Central memory CD8-positive, alpha-beta T cell (primary cell): ENCODE measurements around the gene EIPR1.
A peak's percentile ranks its signal among the peaks of the same experiment; 100 is the strongest.
"Not testable (repeated sequence)": the region's sequence is repeated elsewhere in the genome, so short reads cannot be mapped to it uniquely, and the experiment has no call there.

Experiments
- ATAC-seq: fragments of 150-1000 bp; cut with Tn5 transposase; replicated peaks from 2 replicates; pipeline ENCODE4 v1.10.0; 2022; ENCODE audit warnings: mild to moderate bottlenecking, moderate FRiP score, moderate number of reproducible peaks; ENCODE audit not compliant: poor library complexity, severe bottlenecking; ENCODE audit errors: extremely low read depth
- DNase-seq, 2 donors: peaks; one replicate each; pipeline ENCODE4 v3.0.0; 2021; ENCODE audit warnings: low spot score in 2 of 2
- H3K27ac Mint-ChIP-seq: one replicate; pipeline ENCODE4 v1.8.0; 2022; ENCODE audit warnings: low read depth, mild to moderate bottlenecking, moderate library complexity, mixed read lengths
- H3K27me3 Mint-ChIP-seq: one replicate; pipeline ENCODE4 v1.8.0; 2022; ENCODE audit warnings: mixed read lengths
- H3K36me3 Mint-ChIP-seq: one replicate; pipeline ENCODE4 v1.8.0; 2022; ENCODE audit warnings: mild to moderate bottlenecking, moderate library complexity, mixed read lengths; ENCODE audit not compliant: insufficient read depth
- H3K4me1 Mint-ChIP-seq: one replicate; pipeline ENCODE4 v1.8.0; 2022; ENCODE audit warnings: mixed read lengths
- H3K4me3 Mint-ChIP-seq: one replicate; pipeline ENCODE4 v1.8.0; 2022; ENCODE audit warnings: mild to moderate bottlenecking, moderate library complexity, mixed read lengths
- H3K9me3 Mint-ChIP-seq: one replicate; pipeline ENCODE4 v1.8.0; 2022; ENCODE audit warnings: mixed read lengths

EIPR1 gene

DNA sequence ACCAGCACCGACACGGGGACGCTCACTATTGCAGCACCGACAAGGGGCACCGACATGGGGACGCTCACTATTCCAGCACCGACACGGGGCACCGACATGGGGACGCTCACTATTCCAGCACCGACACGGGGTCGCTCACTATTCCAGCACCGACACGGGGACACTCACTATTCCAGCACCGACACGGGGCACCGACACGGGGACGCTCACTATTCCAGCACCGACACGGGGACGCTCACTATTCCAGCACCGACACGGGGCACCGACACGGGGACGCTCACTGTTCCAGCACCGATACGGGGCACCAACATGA, 196.8 kb downstream of the EIPR1 start:
- H3K36me3 Mint-ChIP-seq, H3K9me3 Mint-ChIP-seq: not testable (repeated sequence)
- peak overlapping the region; percentile 2 for H3K27ac Mint-ChIP-seq

DNA sequence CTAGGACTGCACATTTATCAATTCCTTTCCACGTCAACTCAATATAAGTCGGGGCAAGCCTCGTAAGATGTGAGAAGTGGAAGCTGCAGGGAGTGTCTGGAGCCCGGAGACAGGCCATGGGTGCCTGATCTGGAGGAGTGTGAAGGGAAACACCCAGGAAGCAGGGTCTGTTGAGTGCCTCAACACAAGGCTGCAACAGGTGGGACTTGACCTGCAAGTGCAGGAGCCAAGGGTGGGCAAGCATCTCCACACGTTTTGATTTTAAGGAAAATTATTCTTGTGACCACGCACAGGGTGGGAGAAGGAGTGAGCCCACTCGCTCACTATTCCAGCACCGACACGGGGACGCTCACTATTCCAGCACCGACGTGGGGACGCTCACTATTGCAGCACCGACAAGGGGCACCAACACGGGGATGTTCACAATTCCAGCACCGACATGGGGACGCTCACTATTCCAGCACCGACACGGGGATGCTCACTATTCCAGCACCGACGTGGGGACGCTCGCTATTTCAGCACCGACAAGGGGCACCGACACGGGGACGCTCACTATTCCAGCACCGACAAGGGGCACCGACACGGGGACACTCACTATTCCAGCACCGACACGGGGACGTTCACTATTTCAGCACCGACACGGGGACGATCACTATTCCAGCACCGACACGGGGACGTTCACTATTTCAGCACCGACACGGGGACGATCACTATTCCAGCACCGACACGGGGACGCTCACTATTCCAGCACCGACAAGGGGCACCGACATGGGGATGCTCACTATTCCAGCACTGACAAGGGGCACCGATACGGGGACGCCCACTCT, 197.3 kb downstream of the EIPR1 start:
- Mint-ChIP-seq H3K27me3 (no peaks in the 10 kb centered on the region), H3K4me1 (no peaks in the 10 kb centered on the region), H3K27ac (peak overlapping the region; percentile 2), H3K4me3 (no peak overlapping the region), H3K9me3 (no peaks in the 10 kb centered on the region), H3K36me3 (peaks cover 2% of the 10 kb centered on the region)
- DNase-seq, result no peak
- ATAC-seq, result peak; percentile 21

More for the DNA sequence above, 196.8 kb downstream of the EIPR1 start:
- H3K4me1 Mint-ChIP-seq, H3K4me3 Mint-ChIP-seq, H3K27me3 Mint-ChIP-seq, DNase-seq: not testable (repeated sequence)
- ATAC-seq, result peak; percentile 20

- Mint-ChIP-seq H3K4me1 (no peaks in the 10 kb centered on the region), H3K27ac (no peak overlapping the region), H3K36me3 (peaks cover 2% of the 10 kb centered on the region), H3K9me3 (no peaks in the 10 kb centered on the region), H3K27me3 (no peaks in the 10 kb centered on the region), H3K4me3 (no peak overlapping the region)
- DNase-seq (no peak), ATAC-seq (no peak)
These were observed 198.0 kb downstream of the EIPR1 start for GRCh38 chr2:3179626-3180025.

- Mint-ChIP-seq H3K4me3 (no peak overlapping the region), H3K27ac (no peak overlapping the region), H3K9me3 (no peaks in the 10 kb centered on the region), H3K4me1 (no peaks in the 10 kb centered on the region), H3K27me3 (no peaks in the 10 kb centered on the region), H3K36me3 (peaks cover 2% of the 10 kb centered on the region)
- ATAC-seq (no peak), DNase-seq (no peak)
These were observed 198.4 kb downstream of the EIPR1 start for GRCh38 chr2:3179208-3179607.

DNA sequence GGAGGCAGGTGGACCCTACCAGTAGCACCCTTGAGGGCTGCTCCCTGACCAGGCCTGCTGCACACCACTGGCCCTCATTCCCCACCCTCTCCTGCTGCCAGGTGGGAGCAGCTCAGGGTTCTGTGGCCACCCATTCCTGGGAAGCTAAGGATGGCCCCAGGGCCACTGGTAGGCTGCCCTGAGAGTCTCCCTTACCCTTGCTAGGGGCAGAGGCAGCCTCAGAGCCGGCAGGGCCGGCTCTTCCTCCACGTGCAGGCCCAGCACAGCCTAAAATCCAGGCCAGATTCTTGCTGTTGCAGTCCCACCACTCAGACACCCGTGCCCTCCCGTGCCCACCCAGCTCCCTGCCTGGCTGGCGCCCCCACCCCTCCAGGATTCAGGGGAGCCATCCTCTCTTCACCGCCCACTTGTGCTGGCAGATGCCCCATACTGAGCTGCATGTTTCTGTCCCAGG, 199.0 kb downstream of the EIPR1 start:
- H3K27ac Mint-ChIP-seq, result no peak overlapping the region
- ATAC-seq, result no peak
- DNase-seq, result no peak
- peaks cover 2% of the 10 kb centered on the region for H3K36me3 Mint-ChIP-seq
- no peaks in the 10 kb centered on the region for H3K27me3 Mint-ChIP-seq
- H3K9me3 Mint-ChIP-seq, result no peaks in the 10 kb centered on the region
- H3K4me1 Mint-ChIP-seq, result no peaks in the 10 kb centered on the region
- no peak overlapping the region for H3K4me3 Mint-ChIP-seq

- DNase-seq (no peak), ATAC-seq (no peak)
- no peaks in the 10 kb centered on the region for H3K27me3 Mint-ChIP-seq
- no peak overlapping the region for H3K4me3 Mint-ChIP-seq
- H3K9me3 Mint-ChIP-seq, result no peaks in the 10 kb centered on the region
- peaks cover 2% of the 10 kb centered on the region for H3K36me3 Mint-ChIP-seq
- no peaks in the 10 kb centered on the region for H3K4me1 Mint-ChIP-seq
- H3K27ac Mint-ChIP-seq, result no peak overlapping the region
These were observed 199.6 kb downstream of the EIPR1 start for GRCh38 chr2:3177891-3178577.

- DNase-seq (no peak), ATAC-seq (no peak)
- H3K9me3 Mint-ChIP-seq, result no peaks in the 10 kb centered on the region
- H3K4me1 Mint-ChIP-seq, result no peaks in the 10 kb centered on the region
- H3K36me3 Mint-ChIP-seq, result peaks cover 3% of the 10 kb centered on the region
- H3K4me3 Mint-ChIP-seq, result no peak overlapping the region
- no peak overlapping the region for H3K27ac Mint-ChIP-seq
- no peaks in the 10 kb centered on the region for H3K27me3 Mint-ChIP-seq
These were observed 200.8 kb downstream of the EIPR1 start for GRCh38 chr2:3176869-3177255.

GRCh38 chr2:3176071-3176868, 201.3 kb downstream of the EIPR1 start:
- DNase-seq, result no peak
- Mint-ChIP-seq H3K9me3 (no peaks in the 10 kb centered on the region), H3K27me3 (no peaks in the 10 kb centered on the region), H3K4me1 (no peaks in the 10 kb centered on the region), H3K27ac (no peak overlapping the region), H3K4me3 (no peak overlapping the region), H3K36me3 (peaks cover 1% of the 10 kb centered on the region)
- ATAC-seq, result no peak

DNA sequence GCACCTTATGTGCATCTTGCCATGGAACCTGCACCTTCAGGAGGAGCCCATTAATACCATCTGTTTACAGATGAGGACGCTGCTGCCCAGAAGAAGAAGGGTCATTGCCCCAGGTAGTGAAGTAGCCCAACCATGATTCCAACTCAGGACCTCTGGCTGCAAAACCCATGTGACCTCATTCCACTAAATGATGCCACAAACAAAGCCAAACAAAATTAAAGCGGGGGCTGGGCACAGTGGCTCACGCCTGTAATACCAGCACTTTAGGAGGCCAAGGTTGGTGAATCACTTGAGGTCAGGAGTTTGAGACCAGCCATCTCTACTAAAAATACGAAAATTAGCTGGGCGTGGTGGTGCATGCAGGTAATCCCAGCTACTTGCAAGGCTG, 202.1 kb downstream of the EIPR1 start:
- Mint-ChIP-seq H3K27ac (no peak overlapping the region), H3K4me3 (no peak overlapping the region), H3K4me1 (no peaks in the 10 kb centered on the region), H3K36me3 (peaks cover 1% of the 10 kb centered on the region), H3K27me3 (no peaks in the 10 kb centered on the region), H3K9me3 (no peaks in the 10 kb centered on the region)
- ATAC-seq, result no peak
- no peak for DNase-seq

GRCh38 chr2:3174626-3175567, 202.7 kb downstream of the EIPR1 start:
- Mint-ChIP-seq H3K4me1 (no peaks in the 10 kb centered on the region), H3K36me3 (peaks cover 1% of the 10 kb centered on the region), H3K4me3 (no peak overlapping the region), H3K27me3 (no peaks in the 10 kb centered on the region), H3K27ac (no peak overlapping the region), H3K9me3 (no peaks in the 10 kb centered on the region)
- ATAC-seq, result no peak
- no peak for DNase-seq

- peaks cover 2% of the 10 kb centered on the region for H3K36me3 Mint-ChIP-seq
- no peak overlapping the region for H3K4me3 Mint-ChIP-seq
- no peaks in the 10 kb centered on the region for H3K27me3 Mint-ChIP-seq
- no peak overlapping the region for H3K27ac Mint-ChIP-seq
- DNase-seq (no peak), ATAC-seq (no peak)
- no peaks in the 10 kb centered on the region for H3K9me3 Mint-ChIP-seq
- H3K4me1 Mint-ChIP-seq, result no peaks in the 10 kb centered on the region
These were observed 204.6 kb downstream of the EIPR1 start for GRCh38 chr2:3173031-3173430.
